Osteoblast (primary cell): Measurements from ENCODE around the gene MEGF8. TPM values are rescaled to one million over a fixed set of nuclear protein-coding genes. Genes with fewer than 3 reads are reported as not detected.
A peak's percentile ranks its signal among the peaks of the same experiment; 100 is the strongest.

ENCODE experiments used
- DNase-seq: peaks from one replicate; pipeline ENCODE4 v3.0.0; 2011; ENCODE audit warnings: low spot score, mixed read lengths; ENCODE audit not compliant: insufficient read length; ENCODE audit errors: missing footprints
- H2AFZ ChIP-seq: 2 replicates; pipeline ENCODE4 v1.6.0; 2011; ENCODE audit warnings: mild to moderate bottlenecking, low read length
- H3K27ac ChIP-seq: 2 replicates; pipeline ENCODE4 v1.5.1; 2011; ENCODE audit warnings: mild to moderate bottlenecking, low read depth, low read length, moderate library complexity
- H3K27me3 ChIP-seq: 2 replicates; pipeline ENCODE4 v1.6.0; 2012; ENCODE audit warnings: mild to moderate bottlenecking, control low read depth, inconsistent platforms, low read length, moderate library complexity; ENCODE audit not compliant: insufficient read depth
- H3K36me3 ChIP-seq: 2 replicates; pipeline ENCODE4 v1.5.1; 2011; ENCODE audit warnings: mild to moderate bottlenecking, low read length, control low read depth, moderate library complexity; ENCODE audit not compliant: insufficient read depth
- H3K4me1 ChIP-seq: 2 replicates; pipeline ENCODE4 v1.5.1; 2011; ENCODE audit warnings: mild to moderate bottlenecking, low read length, control low read depth, moderate library complexity; ENCODE audit not compliant: insufficient read depth
- H3K4me2 ChIP-seq: 2 replicates; pipeline ENCODE4 v1.6.0; 2011; ENCODE audit warnings: mild to moderate bottlenecking, low read length; ENCODE audit not compliant: insufficient read depth
- H3K4me3 ChIP-seq: fragments of 200-600 bp; sonication (generic); 3 replicates; pipeline ENCODE4 v1.5.1; 2012; ENCODE audit warnings: mild to moderate bottlenecking, low read length, inconsistent platforms; ENCODE audit not compliant: insufficient read depth
- H3K79me2 ChIP-seq: 2 replicates; pipeline ENCODE4 v1.6.0; 2012; ENCODE audit warnings: mild to moderate bottlenecking, low read length, control low read depth, inconsistent platforms; ENCODE audit not compliant: insufficient read depth
- H3K9me3 ChIP-seq: 2 replicates; pipeline ENCODE4 v1.5.1; 2011; ENCODE audit warnings: low read depth, low read length, control low read depth
- H4K20me1 ChIP-seq: 2 replicates; pipeline ENCODE4 v1.6.0; 2012; ENCODE audit warnings: mild to moderate bottlenecking, low read length, control low read depth; ENCODE audit not compliant: insufficient read depth
- CTCF ChIP-seq: IDR thresholded peaks from 2 replicates; pipeline ENCODE4 v1.5.1; 2011; ENCODE audit warnings: mild to moderate bottlenecking, low read depth, low read length, moderate library complexity; ENCODE audit errors: extremely low read depth
- total RNA-seq: library from RNA; depleted of rRNA; stranded (reverse); fragments of >200 nt; gene quantifications from 2 replicates; pipeline ENCODE4 v1.2.3, GENCODE V29; 2012

MEGF8 gene
- total RNA-seq, 1 donor: 30.0 TPM

- peaks cover 18% of the 10 kb centered on the region for H3K36me3 ChIP-seq
- no peak overlapping the region for H2AFZ ChIP-seq
- peaks cover 63% of the 10 kb centered on the region for H3K79me2 ChIP-seq
- peak overlapping the region; percentile 80 for H3K4me2 ChIP-seq
- peaks cover 48% of the 10 kb centered on the region for H4K20me1 ChIP-seq
- TF ChIP-seq CTCF: no peak
- peak; percentile 100 for DNase-seq
- peak overlapping the region; percentile 72 for H3K4me3 ChIP-seq
- H3K4me1 ChIP-seq: peaks cover 60% of the 10 kb centered on the region
- no peaks in the 10 kb centered on the region for H3K27me3 ChIP-seq
- H3K27ac ChIP-seq: peak overlapping the region; percentile 74
- no peaks in the 10 kb centered on the region for H3K9me3 ChIP-seq
These were observed 42.0 kb upstream of the MEGF8 start for GRCh38 chr19:42283188-42284065.

- peak overlapping the region; percentile 66 for H3K4me3 ChIP-seq
- DNase-seq: peak; percentile 100
- TF ChIP-seq CTCF: no peak
- H3K36me3 ChIP-seq: peaks cover 24% of the 10 kb centered on the region
- peaks cover 50% of the 10 kb centered on the region for H4K20me1 ChIP-seq
- H3K27me3 ChIP-seq: no peaks in the 10 kb centered on the region
- peaks cover 54% of the 10 kb centered on the region for H3K4me1 ChIP-seq
- no peaks in the 10 kb centered on the region for H3K9me3 ChIP-seq
- H2AFZ ChIP-seq: no peak overlapping the region
- H3K4me2 ChIP-seq: no peak overlapping the region
- H3K27ac ChIP-seq: no peak overlapping the region
- peaks cover 56% of the 10 kb centered on the region for H3K79me2 ChIP-seq
These were observed 41.4 kb upstream of the MEGF8 start for GRCh38 chr19:42284066-42284501.

DNA sequence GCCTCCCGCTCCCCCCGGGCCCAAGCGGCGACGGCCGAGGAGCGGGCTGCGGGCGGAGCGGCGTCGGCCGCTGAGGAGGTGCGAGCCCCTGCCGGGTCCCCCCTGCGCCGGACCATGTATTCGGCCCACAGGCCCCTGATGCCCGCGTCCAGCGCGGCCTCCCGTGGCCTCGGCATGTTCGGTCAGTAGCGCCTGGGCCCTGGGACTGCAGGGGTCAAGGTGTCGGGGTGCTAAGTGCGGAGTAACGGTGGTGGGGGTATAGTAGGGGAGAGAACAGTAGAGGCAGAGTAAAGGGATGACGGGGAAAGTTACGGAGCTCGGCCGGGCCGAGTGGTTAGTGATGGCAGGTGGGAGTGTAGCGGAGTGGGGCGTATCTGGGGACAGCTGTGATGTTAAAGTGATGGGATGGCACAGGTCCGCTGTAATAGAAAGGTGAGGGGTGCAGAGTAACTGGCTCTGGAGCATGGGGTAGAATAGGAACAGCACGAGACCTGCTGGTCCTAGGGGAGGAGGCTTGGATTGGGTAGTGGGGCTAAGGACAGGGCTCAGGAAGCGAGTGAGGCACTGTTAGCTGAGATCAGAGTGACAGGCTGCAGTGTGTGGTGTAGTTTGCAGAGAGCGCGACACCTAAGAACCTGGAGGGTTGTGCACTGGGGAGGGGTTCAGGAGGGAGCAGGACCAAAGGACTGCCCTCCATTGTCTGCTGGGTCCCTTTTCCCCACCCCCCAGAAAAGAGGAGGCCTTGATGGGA is 40.7 kb upstream of the MEGF8 start:
- H3K27me3 ChIP-seq: no peaks in the 10 kb centered on the region
- peak overlapping the region; percentile 51 for H3K27ac ChIP-seq
- peak overlapping the region; percentile 76 for H3K4me3 ChIP-seq
- H3K4me2 ChIP-seq: peak overlapping the region; percentile 86
- no peak overlapping the region for H2AFZ ChIP-seq
- peaks cover 50% of the 10 kb centered on the region for H4K20me1 ChIP-seq
- peak; percentile 87 for DNase-seq
- peaks cover 31% of the 10 kb centered on the region for H3K36me3 ChIP-seq
- H3K9me3 ChIP-seq: no peaks in the 10 kb centered on the region
- H3K4me1 ChIP-seq: peaks cover 47% of the 10 kb centered on the region
- TF ChIP-seq CTCF: no peak
- H3K79me2 ChIP-seq: peaks cover 49% of the 10 kb centered on the region

DNA sequence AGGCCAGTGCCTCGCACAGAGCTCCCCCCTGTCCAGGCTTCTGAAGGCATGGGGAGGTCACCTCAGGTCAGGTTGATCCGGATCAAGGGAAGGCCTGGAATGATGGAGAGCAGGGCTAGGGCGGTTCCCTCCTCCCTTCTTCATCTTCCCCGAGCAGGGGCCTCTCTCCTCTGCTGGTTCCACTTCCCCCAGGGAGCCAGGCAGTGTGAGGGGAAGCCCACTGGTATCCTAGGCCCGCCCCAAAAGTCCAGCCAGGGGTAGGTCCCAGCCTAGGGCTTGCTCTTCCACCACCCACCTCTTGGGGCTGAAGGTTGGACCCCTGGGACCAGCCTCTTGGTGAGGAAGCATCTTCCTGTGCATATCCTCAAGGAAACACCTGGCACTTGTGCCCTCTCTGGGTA is 39.9 kb upstream of the MEGF8 start:
- H3K4me3 ChIP-seq: no peak overlapping the region
- no peak overlapping the region for H2AFZ ChIP-seq
- peak overlapping the region; percentile 51 for H3K27ac ChIP-seq

More for the DNA sequence above, 39.9 kb upstream of the MEGF8 start:
- Histone ChIP-seq H3K36me3 (peaks cover 38% of the 10 kb centered on the region), H3K4me2 (peak overlapping the region; percentile 86), H3K79me2 (peaks cover 45% of the 10 kb centered on the region), H3K27me3 (no peaks in the 10 kb centered on the region), H3K9me3 (no peaks in the 10 kb centered on the region), H3K4me1 (peaks cover 42% of the 10 kb centered on the region), H4K20me1 (peaks cover 52% of the 10 kb centered on the region)
- no peak for TF ChIP-seq CTCF
- DNase-seq: peak; percentile 91
